Keratinocyte (primary cell): ENCODE measurements around the gene VGLL3. TPM values are rescaled to one million over a fixed set of nuclear protein-coding genes. Genes with fewer than 3 reads are reported as not detected.

Experiments
- DNase-seq: peaks from one replicate; pipeline ENCODE4 v3.0.0-alpha.2; 2011; ENCODE audit warnings: low read depth, missing footprints, low spot score
- FAIRE-seq: peaks from 2 replicates; lab custom pipeline; 2011; peaks lifted over from hg19 to GRCh38; lab: Jason Lieb, UNC
- H2AFZ ChIP-seq: 2 replicates; pipeline ENCODE4 v1.6.0; 2012; ENCODE audit warnings: low read length, control low read depth, inconsistent platforms; ENCODE audit not compliant: control insufficient read depth
- H3K27ac ChIP-seq: 2 replicates; pipeline ENCODE4 v1.5.1; 2011; ENCODE audit warnings: low read length; ENCODE audit not compliant: control insufficient read depth, insufficient read depth
- H3K27me3 ChIP-seq: 3 replicates; pipeline ENCODE4 v1.6.0; 2011; ENCODE audit warnings: low read length; ENCODE audit not compliant: control insufficient read depth, insufficient read depth; ENCODE audit errors: extremely low read depth
- H3K36me3 ChIP-seq, 2 experiments: 2 replicates in 1 of 2; 3 replicates in 1 of 2; pipeline ENCODE4 v1.5.1; 2011; ENCODE audit warnings: low read length in 2 of 2, mild to moderate bottlenecking in 1 of 2; ENCODE audit not compliant: control insufficient read depth in 2 of 2, insufficient read depth in 2 of 2; ENCODE audit errors: extremely low read depth in 1 of 2
- H3K4me1 ChIP-seq: 3 replicates; pipeline ENCODE4 v1.5.1; 2011; ENCODE audit warnings: low read length; ENCODE audit not compliant: control insufficient read depth, insufficient read depth; ENCODE audit errors: extremely low read depth
- H3K4me2 ChIP-seq: 3 replicates; pipeline ENCODE4 v1.6.0; 2011; ENCODE audit warnings: low read depth, low read length; ENCODE audit not compliant: control insufficient read depth, insufficient read depth; ENCODE audit errors: extremely low read depth
- H3K4me3 ChIP-seq, 3 experiments: fragments of 200-600 bp in 1 of 3; sonication (generic) in 1 of 3; 2 replicates in 2 of 3; 3 replicates in 1 of 3; pipeline ENCODE4 v1.5.1; 2011 to 2016; ENCODE audit warnings: low read length in 3 of 3, mild to moderate bottlenecking in 3 of 3, control low read depth in 2 of 3, inconsistent platforms in 1 of 3, low read depth in 1 of 3, mixed read lengths in 1 of 3, mixed run types in 1 of 3, moderate library complexity in 1 of 3; ENCODE audit not compliant: control insufficient read depth in 2 of 3, insufficient read depth in 2 of 3; ENCODE audit errors: extremely low read depth in 1 of 3
- H3K79me2 ChIP-seq: 2 replicates; pipeline ENCODE4 v1.6.0; 2012; ENCODE audit warnings: low read length; ENCODE audit not compliant: control insufficient read depth, insufficient read depth
- H3K9ac ChIP-seq: 3 replicates; pipeline ENCODE4 v1.6.0; 2011; ENCODE audit warnings: low read length; ENCODE audit not compliant: control insufficient read depth, insufficient read depth; ENCODE audit errors: extremely low read depth
- H3K9me1 ChIP-seq: 3 replicates; pipeline ENCODE4 v1.6.0; 2011; ENCODE audit warnings: low read length; ENCODE audit not compliant: control insufficient read depth, insufficient read depth; ENCODE audit errors: extremely low read depth
- H3K9me3 ChIP-seq: 2 replicates; pipeline ENCODE4 v1.5.1; 2012; ENCODE audit warnings: low read depth, low read length; ENCODE audit not compliant: control insufficient read depth
- H4K20me1 ChIP-seq: 3 replicates; pipeline ENCODE4 v1.6.0; 2011; ENCODE audit warnings: low read length; ENCODE audit not compliant: control insufficient read depth, insufficient read depth; ENCODE audit errors: extremely low read depth
- EZH2 ChIP-seq: IDR thresholded peaks from one replicate; pipeline ENCODE4 v1.6.1; 2012; ENCODE audit warnings: inconsistent platforms, mild to moderate bottlenecking, low read length, moderate library complexity
- dilution Hi-C: fragments of 300-500 bp; cut with MboI; formaldehyde crosslinking; loops from one replicate; pipeline ENCODE4 v1.7.0; 2020; ENCODE audit warnings: low sequenced_read_pairs; ENCODE audit not compliant: extremely low pct_ligation_motif_present
- polyA plus RNA-seq, 5 experiments: library from polyadenylated mRNA; depleted of rRNA in 3 of 5; stranded (reverse) in 3 of 5; stranded (forward) in 1 of 5; unstranded in 1 of 5; fragments of >200 nt; gene quantifications; 1 replicate in 1 of 5; 2 replicates in 3 of 5; 3 replicates in 1 of 5; pipeline versions ENCODE4 v1.2.1 to v1.2.3, GENCODE V29; 2011 to 2012; ENCODE audit warnings: missing spikeins in 2 of 5, low read depth in 1 of 5, low replicate concordance in 1 of 5
- TF ChIP-seq, protein P1 (sequence below), 3 experiments: IDR thresholded peaks in 1 of 3; conservative IDR thresholded peaks in 1 of 3; optimal IDR thresholded peaks in 1 of 3; 2 replicates in 2 of 3; 3 replicates in 1 of 3; pipeline versions ENCODE3 to v1.5.1; 2011; ENCODE audit warnings: low read length in 3 of 3, mild to moderate bottlenecking in 3 of 3, moderate library complexity in 2 of 3, control low read depth in 1 of 3, inconsistent platforms in 1 of 3; ENCODE audit not compliant: insufficient read depth in 2 of 3; ENCODE audit errors: extremely low read depth in 1 of 3

Gene VGLL3
- polyA plus RNA-seq, 1 donor (not counting 4 experiments of a cell fraction or from before 2014, with no cell fraction given), result 2.6 TPM

GRCh38 chr3:86998569-86998968, 7.6 kb upstream of the VGLL3 start:
- dilution Hi-C loops, result no loop called here
- no peak overlapping the region for H3K27ac ChIP-seq
- no peak for FAIRE-seq
- no peak overlapping the region for H3K4me3 ChIP-seq
- H3K4me1 ChIP-seq, result peaks cover 4% of the 10 kb centered on the region
- H3K79me2 ChIP-seq, result no peaks in the 10 kb centered on the region
- H3K9me3 ChIP-seq, result no peaks in the 10 kb centered on the region
- no peak for DNase-seq
- TF ChIP-seq EZH2, result no peak
- TF ChIP-seq, protein P1, sequence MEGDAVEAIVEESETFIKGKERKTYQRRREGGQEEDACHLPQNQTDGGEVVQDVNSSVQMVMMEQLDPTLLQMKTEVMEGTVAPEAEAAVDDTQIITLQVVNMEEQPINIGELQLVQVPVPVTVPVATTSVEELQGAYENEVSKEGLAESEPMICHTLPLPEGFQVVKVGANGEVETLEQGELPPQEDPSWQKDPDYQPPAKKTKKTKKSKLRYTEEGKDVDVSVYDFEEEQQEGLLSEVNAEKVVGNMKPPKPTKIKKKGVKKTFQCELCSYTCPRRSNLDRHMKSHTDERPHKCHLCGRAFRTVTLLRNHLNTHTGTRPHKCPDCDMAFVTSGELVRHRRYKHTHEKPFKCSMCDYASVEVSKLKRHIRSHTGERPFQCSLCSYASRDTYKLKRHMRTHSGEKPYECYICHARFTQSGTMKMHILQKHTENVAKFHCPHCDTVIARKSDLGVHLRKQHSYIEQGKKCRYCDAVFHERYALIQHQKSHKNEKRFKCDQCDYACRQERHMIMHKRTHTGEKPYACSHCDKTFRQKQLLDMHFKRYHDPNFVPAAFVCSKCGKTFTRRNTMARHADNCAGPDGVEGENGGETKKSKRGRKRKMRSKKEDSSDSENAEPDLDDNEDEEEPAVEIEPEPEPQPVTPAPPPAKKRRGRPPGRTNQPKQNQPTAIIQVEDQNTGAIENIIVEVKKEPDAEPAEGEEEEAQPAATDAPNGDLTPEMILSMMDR (optimal IDR thresholded peaks at IDR 0.05 in 1 of 3, IDR thresholded peaks at IDR 0.05 in 1 of 3, conservative IDR thresholded peaks at IDR 0.05 in 1 of 3; ENCODE audit: extremely low read depth in 1 of 3, insufficient read depth in 2 of 3, low read length in 3 of 3), result no peak
- H4K20me1 ChIP-seq, result no peaks in the 10 kb centered on the region
- no peaks in the 10 kb centered on the region for H3K9me1 ChIP-seq
- H3K27me3 ChIP-seq, result no peaks in the 10 kb centered on the region
- H3K36me3 ChIP-seq, result no peaks in the 10 kb centered on the region
- H3K4me2 ChIP-seq, result no peak overlapping the region
- H2AFZ ChIP-seq, result no peak overlapping the region
- no peak overlapping the region for H3K9ac ChIP-seq

GRCh38 chr3:86996261-86996955, 5.5 kb upstream of the VGLL3 start:
- H3K9me3 ChIP-seq, result no peaks in the 10 kb centered on the region
- no peaks in the 10 kb centered on the region for H3K79me2 ChIP-seq
- no peak for TF ChIP-seq EZH2
- TF ChIP-seq, protein P1 (optimal IDR thresholded peaks at IDR 0.05 in 1 of 3, IDR thresholded peaks at IDR 0.05 in 1 of 3, conservative IDR thresholded peaks at IDR 0.05 in 1 of 3; ENCODE audit: extremely low read depth in 1 of 3, insufficient read depth in 2 of 3, low read length in 3 of 3), result no peak
- H3K4me2 ChIP-seq, result no peak overlapping the region
- dilution Hi-C loops, result no loop called here
- DNase-seq (no peak), FAIRE-seq (no peak)
- no peaks in the 10 kb centered on the region for H3K36me3 ChIP-seq
- no peaks in the 10 kb centered on the region for H3K9me1 ChIP-seq
- no peak overlapping the region for H3K9ac ChIP-seq
- H2AFZ ChIP-seq, result no peak overlapping the region
- no peak overlapping the region for H3K27ac ChIP-seq
- H4K20me1 ChIP-seq, result no peaks in the 10 kb centered on the region
- no peaks in the 10 kb centered on the region for H3K27me3 ChIP-seq
- H3K4me1 ChIP-seq, result peaks cover 4% of the 10 kb centered on the region
- H3K4me3 ChIP-seq, result no peak overlapping the region
